Measurements from ENCODE around the gene TOM1L2. TPM values are rescaled to one million over a fixed set of nuclear protein-coding genes. Genes with fewer than 3 reads are reported as not detected.

TOM1L2 gene
- total and polyA plus RNA-seq, 2 donors from 2014 or later, result 28.2 to 59.4 TPM

DNA sequence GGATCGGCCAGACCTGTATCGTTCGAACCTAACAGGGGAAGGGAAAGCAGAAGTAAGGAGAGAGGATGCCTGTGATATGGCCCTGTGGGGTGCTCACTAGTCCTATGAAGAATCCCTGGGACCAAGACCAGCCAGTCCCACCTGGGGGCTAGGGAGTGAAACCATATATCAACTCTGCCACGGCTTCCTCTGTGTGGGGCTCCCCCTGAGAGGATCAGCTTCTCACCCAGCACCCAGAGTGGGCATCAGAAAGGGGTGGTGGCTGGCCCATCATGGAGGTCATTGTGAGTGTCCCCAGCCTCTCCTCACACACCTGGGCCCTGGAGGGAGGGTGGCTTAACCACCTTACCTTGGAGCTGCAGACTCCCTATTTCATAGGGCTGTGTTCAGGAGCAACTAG, 105.3 kb downstream of the TOM1L2 start:
- intact Hi-C loops (cut with DNase I), result no loop called here
- no peaks in the 10 kb centered on the region for H3K9me3 ChIP-seq (ENCODE audit: control insufficient read depth in 2 of 3, insufficient read depth in 1 of 3, low read length in 3 of 3)
- H3K9ac ChIP-seq (ENCODE audit: low read length in 3 of 3), result no peak overlapping the region
- TF ChIP-seq, protein P1, sequence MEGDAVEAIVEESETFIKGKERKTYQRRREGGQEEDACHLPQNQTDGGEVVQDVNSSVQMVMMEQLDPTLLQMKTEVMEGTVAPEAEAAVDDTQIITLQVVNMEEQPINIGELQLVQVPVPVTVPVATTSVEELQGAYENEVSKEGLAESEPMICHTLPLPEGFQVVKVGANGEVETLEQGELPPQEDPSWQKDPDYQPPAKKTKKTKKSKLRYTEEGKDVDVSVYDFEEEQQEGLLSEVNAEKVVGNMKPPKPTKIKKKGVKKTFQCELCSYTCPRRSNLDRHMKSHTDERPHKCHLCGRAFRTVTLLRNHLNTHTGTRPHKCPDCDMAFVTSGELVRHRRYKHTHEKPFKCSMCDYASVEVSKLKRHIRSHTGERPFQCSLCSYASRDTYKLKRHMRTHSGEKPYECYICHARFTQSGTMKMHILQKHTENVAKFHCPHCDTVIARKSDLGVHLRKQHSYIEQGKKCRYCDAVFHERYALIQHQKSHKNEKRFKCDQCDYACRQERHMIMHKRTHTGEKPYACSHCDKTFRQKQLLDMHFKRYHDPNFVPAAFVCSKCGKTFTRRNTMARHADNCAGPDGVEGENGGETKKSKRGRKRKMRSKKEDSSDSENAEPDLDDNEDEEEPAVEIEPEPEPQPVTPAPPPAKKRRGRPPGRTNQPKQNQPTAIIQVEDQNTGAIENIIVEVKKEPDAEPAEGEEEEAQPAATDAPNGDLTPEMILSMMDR (IDR thresholded peaks at IDR 0.05; ENCODE audit: borderline replicate concordance, extremely low read depth, insufficient read depth), result no peak
- H3K27me3 ChIP-seq (ENCODE audit: control insufficient read depth, insufficient read depth, low read length), result no peaks in the 10 kb centered on the region
- no peak overlapping the region for H3K27ac ChIP-seq (ENCODE audit: low read depth in 2 of 2, low read length in 2 of 2)
- H3K36me3 ChIP-seq (ENCODE audit: control insufficient read depth in 2 of 3, insufficient read depth in 3 of 3, low read length in 3 of 3), result peaks cover 2 to 16% (median 8%) of the 10 kb centered on the region in 3 donors
- no peak overlapping the region for H3K4me3 ChIP-seq (ENCODE audit: low read length in 3 of 3)
- DNase-seq (no peak), FAIRE-seq (no peak)
- H3K4me1 ChIP-seq (ENCODE audit: control insufficient read depth in 2 of 3, insufficient read depth in 2 of 3, low read depth in 1 of 3, low read length in 3 of 3), result peaks cover 0 to 13% (median 10%) of the 10 kb centered on the region in 3 donors

GRCh38 chr17:17866425-17866824, 105.8 kb downstream of the TOM1L2 start:
- H3K27ac ChIP-seq (ENCODE audit: low read depth in 2 of 2, low read length in 2 of 2), result no peak overlapping the region
- no peaks in the 10 kb centered on the region for H3K27me3 ChIP-seq (ENCODE audit: control insufficient read depth, insufficient read depth, low read length)
- intact Hi-C loops (cut with DNase I), result no loop called here
- peaks cover 2 to 18% (median 8%) of the 10 kb centered on the region in 3 donors for H3K36me3 ChIP-seq (ENCODE audit: control insufficient read depth in 2 of 3, insufficient read depth in 3 of 3, low read length in 3 of 3)
- peaks cover 0 to 13% (median 10%) of the 10 kb centered on the region in 3 donors for H3K4me1 ChIP-seq (ENCODE audit: control insufficient read depth in 2 of 3, insufficient read depth in 2 of 3, low read depth in 1 of 3, low read length in 3 of 3)
- H3K9me3 ChIP-seq (ENCODE audit: control insufficient read depth in 2 of 3, insufficient read depth in 1 of 3, low read length in 3 of 3), result no peaks in the 10 kb centered on the region
- H3K4me3 ChIP-seq (ENCODE audit: low read length in 3 of 3), result no peak overlapping the region
- H3K9ac ChIP-seq (ENCODE audit: low read length in 3 of 3), result no peak overlapping the region
- DNase-seq (no peak), FAIRE-seq (no peak)
- TF ChIP-seq, protein P1 (IDR thresholded peaks at IDR 0.05; ENCODE audit: borderline replicate concordance, extremely low read depth, insufficient read depth), result no peak

DNA sequence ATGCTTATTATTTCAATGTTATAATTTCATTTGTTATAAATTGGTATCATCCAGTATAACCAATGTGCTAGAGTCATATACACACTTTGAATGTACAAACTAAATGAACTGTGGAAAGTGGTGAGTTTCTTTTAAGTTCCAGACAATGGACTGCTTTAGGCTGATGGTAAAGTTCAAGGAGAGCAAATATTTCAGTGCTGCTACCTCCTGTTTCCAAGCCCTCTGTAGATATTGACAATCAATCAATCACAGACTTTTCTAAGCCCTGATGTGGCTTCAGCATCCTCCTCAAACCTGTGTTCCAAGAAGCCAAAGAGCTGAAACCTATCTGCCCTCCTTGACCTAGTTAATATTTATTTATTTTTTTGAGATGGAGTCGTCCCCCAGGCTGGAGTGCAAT, 107.2 kb downstream of the TOM1L2 start:
- Histone ChIP-seq H3K9ac (ENCODE audit: low read length in 3 of 3) (no peak overlapping the region), H3K9me3 (ENCODE audit: control insufficient read depth in 2 of 3, insufficient read depth in 1 of 3, low read length in 3 of 3) (no peaks in the 10 kb centered on the region), H3K27ac (ENCODE audit: low read depth in 2 of 2, low read length in 2 of 2) (no peak overlapping the region), H3K4me1 (ENCODE audit: control insufficient read depth in 2 of 3, insufficient read depth in 2 of 3, low read depth in 1 of 3, low read length in 3 of 3) (peaks cover 0 to 14% (median 10%) of the 10 kb centered on the region in 3 donors), H3K27me3 (ENCODE audit: control insufficient read depth, insufficient read depth, low read length) (no peaks in the 10 kb centered on the region), H3K36me3 (ENCODE audit: control insufficient read depth in 2 of 3, insufficient read depth in 3 of 3, low read length in 3 of 3) (peaks cover 2 to 15% (median 10%) of the 10 kb centered on the region in 3 donors), H3K4me3 (ENCODE audit: low read length in 3 of 3) (no peak overlapping the region)
- FAIRE-seq (no peak), DNase-seq (no peak)
- intact Hi-C loops (cut with DNase I), result no loop called here
- TF ChIP-seq, protein P1 (IDR thresholded peaks at IDR 0.05; ENCODE audit: borderline replicate concordance, extremely low read depth, insufficient read depth), result no peak

- peaks cover 2 to 10% (median 9%) of the 10 kb centered on the region in 3 donors for H3K4me1 ChIP-seq (ENCODE audit: control insufficient read depth in 2 of 3, insufficient read depth in 2 of 3, low read depth in 1 of 3, low read length in 3 of 3)
- DNase-seq (no peak), FAIRE-seq (no peak)
- TF ChIP-seq, protein P1 (IDR thresholded peaks at IDR 0.05; ENCODE audit: borderline replicate concordance, extremely low read depth, insufficient read depth), result no peak
- no peak overlapping the region for H3K27ac ChIP-seq (ENCODE audit: low read depth in 2 of 2, low read length in 2 of 2)
- H3K9ac ChIP-seq (ENCODE audit: low read length in 3 of 3), result no peak overlapping the region
- no peaks in the 10 kb centered on the region for H3K9me3 ChIP-seq (ENCODE audit: control insufficient read depth in 2 of 3, insufficient read depth in 1 of 3, low read length in 3 of 3)
- intact Hi-C loops (cut with DNase I), result loop anchor here (5.0 kb wide), 2 partner anchors 48 to 178 kb away; partner anchors contain the start of gene RAI1
- no peaks in the 10 kb centered on the region for H3K27me3 ChIP-seq (ENCODE audit: control insufficient read depth, insufficient read depth, low read length)
- peaks cover 0 to 5% (median 5%) of the 10 kb centered on the region in 3 donors for H3K36me3 ChIP-seq (ENCODE audit: control insufficient read depth in 2 of 3, insufficient read depth in 3 of 3, low read length in 3 of 3)
- H3K4me3 ChIP-seq (ENCODE audit: low read length in 3 of 3), result no peak overlapping the region
Observed at GRCh38 chr17:17860766-17861107, 111.5 kb downstream of the TOM1L2 start.

Data from kidney (tissue), 14 donors.